CD4-positive, alpha-beta T cell (primary cell): ENCODE data around the gene MCL1. TPM values are rescaled to one million over a fixed set of nuclear protein-coding genes. Genes with fewer than 3 reads are reported as not detected.

Source experiments
- ATAC-seq: fragments of 200-7000 bp; cut with Tn5 transposase; one replicate; pipeline ENCODE4 v1.10.0; 2022; ENCODE audit warnings: mild to moderate bottlenecking; ENCODE audit not compliant: poor library complexity
- CTCF ChIA-PET: fragments of 350-600 bp; sonication (Branson Sonifier 250); formaldehyde crosslinking; loops from one replicate; lab custom pipeline; 2021; ENCODE audit warnings: antibody characterized with exemption, inconsistent platforms; lab: Charles Lee
- POLR2A ChIA-PET: fragments of 350-600 bp; sonication (Branson Sonifier 250); formaldehyde crosslinking; loops from one replicate; lab custom pipeline; 2021; ENCODE audit warnings: antibody characterized with exemption, inconsistent platforms; lab: Charles Lee
- DNase-seq, 14 experiments: peaks; one replicate each; pipeline ENCODE4 v3.0.0-alpha.2; 2013 to 2020; ENCODE audit warnings: mixed read lengths in 2 of 14
- H3K27ac ChIP-seq, 2 donors: one replicate each; pipeline versions ENCODE4 v1.5.1 to v1.7.0; 2013; ENCODE audit warnings: low read length in 2 of 2, low read depth in 1 of 2, mild to moderate bottlenecking in 1 of 2
- H3K27me3 ChIP-seq, 2 experiments: 1 replicate in 1 of 2; 2 replicates in 1 of 2; pipeline versions ENCODE4 v1.6.1 to v1.7.0; 2013; ENCODE audit warnings: low read length in 2 of 2, control low read depth in 1 of 2, mild to moderate bottlenecking in 1 of 2, moderate library complexity in 1 of 2; ENCODE audit not compliant: insufficient read depth in 2 of 2, control insufficient read depth in 1 of 2
- H3K36me3 ChIP-seq: one replicate; pipeline ENCODE4 v1.6.1; 2013; ENCODE audit warnings: low read length, control low read depth; ENCODE audit not compliant: insufficient read depth
- H3K4me1 ChIP-seq: one replicate; pipeline ENCODE4 v1.6.1; 2013; ENCODE audit warnings: low read length, control low read depth; ENCODE audit not compliant: insufficient read depth
- H3K4me3 ChIP-seq: one replicate; pipeline ENCODE4 v1.5.1; 2013; ENCODE audit warnings: mild to moderate bottlenecking, low read length, moderate library complexity
- H3K9me3 ChIP-seq, 2 experiments: 1 replicate in 1 of 2; 2 replicates in 1 of 2; pipeline versions ENCODE4 v1.6.1 to v1.7.0; 2013; ENCODE audit warnings: low read length in 2 of 2, mild to moderate bottlenecking in 2 of 2, control low read depth in 1 of 2, moderate library complexity in 1 of 2; ENCODE audit not compliant: control insufficient read depth in 1 of 2, insufficient read depth in 1 of 2
- H3K27ac Mint-ChIP-seq: one replicate; pipeline ENCODE4 v1.8.0; 2020; ENCODE audit warnings: mixed read lengths
- H3K27me3 Mint-ChIP-seq: one replicate; pipeline ENCODE4 v1.8.0; 2021; ENCODE audit warnings: mixed read lengths
- H3K36me3 Mint-ChIP-seq: one replicate; pipeline ENCODE4 v1.8.0; 2021; ENCODE audit warnings: low read depth, mixed read lengths
- H3K4me1 Mint-ChIP-seq: one replicate; pipeline ENCODE4 v1.8.0; 2021; ENCODE audit warnings: low read depth, mixed read lengths
- H3K4me3 Mint-ChIP-seq: one replicate; pipeline ENCODE4 v1.8.0; 2020; ENCODE audit warnings: mild to moderate bottlenecking, mixed read lengths
- H3K9me3 Mint-ChIP-seq: one replicate; pipeline ENCODE4 v1.8.0; 2020; ENCODE audit warnings: mixed read lengths
- intact Hi-C, 2 experiments: fragments of 100-400 bp; cut with DNase I in 1 of 2; cut with micrococcal nuclease in 1 of 2; formaldehyde crosslinking; loops; one replicate each; pipeline versions ENCODE4 v1.15.1 to v1.9.0; 2023 to 2025; cut with DNase I, micrococcal nuclease
- total RNA-seq, 174 experiments: library from RNA in 2 of 174; stranded (reverse) in 2 of 174; gene quantifications; one replicate each; pipeline ENCODE4 v1.2.3 and lab custom pipeline; 2021 to 2026
- TF ChIP-seq, protein P1 (sequence below): fragments of 200-600 bp; IDR thresholded peaks from one replicate; pipeline ENCODE4 v1.8.0; 2022; ENCODE audit warnings: antibody characterized with exemption, mild to moderate bottlenecking

The MCL1 gene
- total RNA-seq, 2 experiments from 2014 or later: 737 to 747 TPM

DNA sequence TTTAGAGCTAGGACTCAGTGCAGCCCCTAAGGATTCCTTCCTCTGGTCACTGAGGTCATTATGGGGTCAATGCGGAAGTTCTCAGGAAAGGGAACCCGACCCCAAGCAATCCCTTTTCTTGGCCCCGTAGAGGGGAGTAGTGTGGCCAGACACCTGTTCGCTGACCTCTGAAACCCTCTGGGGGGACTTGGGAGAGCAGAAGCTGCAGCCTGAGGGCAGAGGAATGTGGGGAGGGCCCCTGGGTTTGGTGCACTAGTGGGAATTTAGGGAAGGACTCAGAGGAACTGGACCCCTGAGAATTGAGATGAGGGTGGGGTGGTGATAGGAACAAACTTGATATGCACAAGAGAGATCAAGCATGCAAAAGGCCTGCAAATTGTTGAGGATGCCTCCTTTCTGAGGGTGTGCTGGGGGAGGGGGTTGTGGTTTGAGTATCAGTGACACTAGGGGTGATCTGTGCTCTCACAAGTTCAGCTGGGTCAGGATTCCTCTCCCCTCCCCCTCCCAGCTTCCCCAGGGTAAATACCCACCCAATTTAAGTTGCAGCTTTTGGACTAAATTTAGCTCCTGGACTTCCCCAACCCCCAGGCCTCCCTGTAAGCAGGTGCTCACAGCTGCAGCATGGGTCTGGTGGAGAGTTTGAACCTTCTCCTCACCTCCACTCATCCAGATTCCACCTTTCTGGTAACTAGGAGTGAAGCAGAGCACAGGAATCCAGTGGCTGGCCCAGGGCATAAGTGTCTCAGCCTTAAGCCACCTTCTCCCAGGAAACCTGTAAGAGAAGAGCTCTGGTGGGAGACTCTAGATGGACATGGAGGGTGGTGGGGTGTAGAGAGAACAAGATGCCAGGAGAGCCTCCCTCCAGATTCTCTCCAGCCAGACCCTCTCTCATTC, 16.7 kb downstream of the MCL1 start:
- no peaks in the 10 kb centered on the region for H3K27me3 Mint-ChIP-seq
- H3K4me3 Mint-ChIP-seq: peak overlapping the region; percentile 96
- H3K27ac Mint-ChIP-seq: peak overlapping the region; percentile 98
- DNase-seq (peak; percentile 41 to 88 (median 69)), ATAC-seq (peak; percentile 10)
- H3K36me3 Mint-ChIP-seq: peaks cover 35% of the 10 kb centered on the region
- intact Hi-C loops: loop anchor here (1.0 to 5.0 kb wide), 5 partner anchors 11 to 435 kb away; partner anchors contain the start of gene GOLPH3L (in 1 of the 2)
- Histone ChIP-seq H3K4me3 (peak overlapping the region; percentile 90), H3K9me3 (no peaks in the 10 kb centered on the region), H3K27me3 (no peaks in the 10 kb centered on the region), H3K4me1 (peaks cover 96% of the 10 kb centered on the region), H3K36me3 (peaks cover 7% of the 10 kb centered on the region), H3K27ac (peak overlapping the region; percentile 92 to 97)
- ChIA-PET CTCF (interaction anchor here (0.5 to 6.4 kb wide), 5 partner anchors 12 to 59 kb away, joined by 3 to 183 read pairs (median 28); partner anchors contain the start of gene MCL1), POLR2A (interaction anchor here (0.9 to 14.5 kb wide), 21 partner anchors 11 to 676 kb away, joined by 3 to 1538 read pairs (median 6); partner anchors contain the start of genes ADAMTSL4, ENSA, FALEC and GOLPH3L)
- TF ChIP-seq, protein P1, sequence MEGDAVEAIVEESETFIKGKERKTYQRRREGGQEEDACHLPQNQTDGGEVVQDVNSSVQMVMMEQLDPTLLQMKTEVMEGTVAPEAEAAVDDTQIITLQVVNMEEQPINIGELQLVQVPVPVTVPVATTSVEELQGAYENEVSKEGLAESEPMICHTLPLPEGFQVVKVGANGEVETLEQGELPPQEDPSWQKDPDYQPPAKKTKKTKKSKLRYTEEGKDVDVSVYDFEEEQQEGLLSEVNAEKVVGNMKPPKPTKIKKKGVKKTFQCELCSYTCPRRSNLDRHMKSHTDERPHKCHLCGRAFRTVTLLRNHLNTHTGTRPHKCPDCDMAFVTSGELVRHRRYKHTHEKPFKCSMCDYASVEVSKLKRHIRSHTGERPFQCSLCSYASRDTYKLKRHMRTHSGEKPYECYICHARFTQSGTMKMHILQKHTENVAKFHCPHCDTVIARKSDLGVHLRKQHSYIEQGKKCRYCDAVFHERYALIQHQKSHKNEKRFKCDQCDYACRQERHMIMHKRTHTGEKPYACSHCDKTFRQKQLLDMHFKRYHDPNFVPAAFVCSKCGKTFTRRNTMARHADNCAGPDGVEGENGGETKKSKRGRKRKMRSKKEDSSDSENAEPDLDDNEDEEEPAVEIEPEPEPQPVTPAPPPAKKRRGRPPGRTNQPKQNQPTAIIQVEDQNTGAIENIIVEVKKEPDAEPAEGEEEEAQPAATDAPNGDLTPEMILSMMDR: no peak
- peaks cover 70% of the 10 kb centered on the region for H3K4me1 Mint-ChIP-seq
- no peaks in the 10 kb centered on the region for H3K9me3 Mint-ChIP-seq

DNA sequence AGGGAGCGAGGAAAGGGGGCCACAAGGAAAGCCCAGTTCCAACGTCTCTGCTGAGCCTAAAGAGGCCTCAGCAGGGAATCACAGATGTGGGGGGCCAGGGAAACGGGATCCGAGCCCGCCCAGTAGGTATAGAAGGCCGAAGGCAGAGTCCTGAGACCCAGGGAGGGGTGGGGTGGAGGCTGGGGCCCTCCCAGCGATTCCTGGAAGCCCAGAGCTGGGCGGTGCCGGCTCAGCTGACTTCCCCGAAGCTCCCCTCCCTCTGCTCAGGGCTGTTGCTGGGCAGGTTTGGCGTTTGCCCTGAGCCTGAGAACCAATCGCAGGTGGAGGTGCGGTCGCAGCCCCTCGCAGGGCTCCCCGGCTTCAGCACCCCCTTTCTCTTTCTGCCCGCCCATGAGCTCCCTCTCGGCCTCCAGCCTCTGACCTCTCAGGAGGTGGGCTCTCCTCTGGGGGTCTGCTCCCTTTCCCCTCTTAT, 17.4 kb downstream of the MCL1 start:
- peak overlapping the region; percentile 98 for H3K27ac Mint-ChIP-seq

More for the DNA sequence above, 17.4 kb downstream of the MCL1 start:
- H3K36me3 ChIP-seq: peaks cover 11% of the 10 kb centered on the region
- H3K4me3 ChIP-seq: peak overlapping the region; percentile 90
- POLR2A ChIA-PET: interaction anchor here (0.9 to 14.5 kb wide), 15 partner anchors 12 to 675 kb away, joined by 3 to 1538 read pairs (median 11); partner anchors contain the start of genes ADAMTSL4, ENSA, FALEC and GOLPH3L
- Mint-ChIP-seq H3K4me1 (peaks cover 63% of the 10 kb centered on the region), H3K4me3 (peak overlapping the region; percentile 96), H3K36me3 (peaks cover 29% of the 10 kb centered on the region), H3K9me3 (no peaks in the 10 kb centered on the region), H3K27me3 (no peaks in the 10 kb centered on the region)
- peak overlapping the region; percentile 92 to 97 for H3K27ac ChIP-seq
- CTCF ChIA-PET: interaction anchor here (1.7 to 6.4 kb wide), 5 partner anchors 13 to 135 kb away, joined by 13 to 183 read pairs (median 28); partner anchors contain the start of genes GOLPH3L and MCL1
- no peaks in the 10 kb centered on the region for H3K9me3 ChIP-seq
- peak; percentile 69 to 93 (median 84) for DNase-seq
- ATAC-seq: peak; percentile 47
- H3K4me1 ChIP-seq: peaks cover 89% of the 10 kb centered on the region
- intact Hi-C loops: loop anchor here (1.0 to 5.0 kb wide), 6 partner anchors 17 to 435 kb away; partner anchors contain the start of genes ENSA (in 1 of the 2), GOLPH3L (in 1 of the 2) and MCL1 (in 1 of the 2)
- TF ChIP-seq, protein P1: no peak
- no peaks in the 10 kb centered on the region for H3K27me3 ChIP-seq
